Stimulated activated CD8-positive, alpha-beta memory T cell treated with anti-CD3 and anti-CD28 coated beads, Interleukin-2, amount 100 ng/mL, for 48 hours (primary cell): ENCODE measurements around the gene ATP6V1D.
A peak's percentile ranks its signal among the peaks of the same experiment; 100 is the strongest.
"Not testable (repeated sequence)": the region's sequence is repeated elsewhere in the genome, so short reads cannot be mapped to it uniquely, and the experiment has no call there.

ENCODE experiments used
- DNase-seq, 2 donors: peaks; one replicate each; pipeline ENCODE4 v3.0.0-alpha.2; 2020; ENCODE audit warnings: low read depth in 2 of 2

Gene ATP6V1D

DNA sequence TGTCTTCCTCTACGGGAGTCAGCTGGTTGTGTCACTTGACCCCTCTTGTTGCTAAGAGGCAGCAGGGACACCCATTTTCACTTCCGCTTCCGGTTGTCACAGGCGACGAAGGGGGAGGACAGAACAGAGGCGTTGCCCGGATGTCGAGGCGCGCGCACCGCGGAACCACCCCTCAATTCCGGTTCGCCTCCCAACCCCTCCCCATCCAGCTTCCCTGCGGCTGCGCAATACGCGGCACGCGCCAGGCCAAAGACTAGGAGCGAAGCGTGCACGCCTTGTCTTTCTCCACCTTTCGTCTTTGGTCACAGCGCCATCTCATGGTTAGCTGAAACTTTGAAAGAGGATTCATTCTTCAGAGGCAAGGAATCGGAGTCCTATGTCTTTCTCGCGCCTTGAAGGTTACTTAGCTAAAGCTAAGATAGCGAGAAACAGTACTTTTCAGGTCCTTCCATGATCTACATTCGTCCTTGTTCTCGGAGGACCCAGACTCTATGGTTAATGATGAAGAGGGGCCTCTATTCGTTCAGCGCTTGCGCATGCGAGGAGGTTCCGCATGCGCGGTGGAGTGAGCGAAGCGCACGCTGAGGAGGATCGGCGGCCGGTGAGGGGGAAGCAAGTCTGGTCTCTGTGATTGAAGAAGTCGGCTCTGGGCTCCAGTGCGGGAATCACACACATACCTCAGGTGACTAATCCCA, at the start of gene ATP6V1D, which contains the start of gene EIF2S1:
ATP6V1D (minus strand) TSS at position 30 of the 695 bp plus-strand sequence. CDS start 106 bp downstream, outside the sequence.
EIF2S1 (plus strand) TSS at position 554 of the 695 bp plus-strand sequence. CDS start 4,440 bp downstream, outside the sequence.
- DNase-seq, result peak; percentile 98 to 99

- not testable (repeated sequence) for DNase-seq
These were observed 48.7 kb upstream of the ATP6V1D start for GRCh38 chr14:67408122-67408801.

GRCh38 chr14:67405771-67406170, 46.2 kb upstream of the ATP6V1D start:
- DNase-seq, result no peak

GRCh38 chr14:67400434-67400833, 40.8 kb upstream of the ATP6V1D start:
- no peak for DNase-seq

DNA sequence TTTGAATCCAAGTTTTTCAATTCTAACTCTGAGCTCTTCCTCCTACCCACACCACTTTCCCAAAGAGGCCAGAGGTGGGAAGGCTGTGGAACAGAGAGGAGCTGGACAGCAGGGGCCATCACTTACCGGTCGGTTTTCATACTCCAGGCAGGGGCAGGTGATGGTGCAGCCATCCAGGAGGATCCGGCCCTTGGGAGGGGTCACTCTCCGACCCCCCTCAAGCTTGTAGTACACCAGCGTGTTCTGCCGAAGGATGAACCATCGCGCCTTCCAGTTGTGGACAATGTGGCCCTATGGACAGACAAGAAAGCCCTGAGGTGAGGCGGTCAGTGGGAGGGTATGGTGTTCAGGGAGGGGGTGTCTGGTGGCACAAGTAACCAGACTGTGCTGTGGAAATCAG, 37.9 kb upstream of the ATP6V1D start:
- no peak for DNase-seq

GRCh38 chr14:67396381-67396970, 36.9 kb upstream of the ATP6V1D start:
- no peak for DNase-seq

- no peak for DNase-seq
These were observed 36.2 kb upstream of the ATP6V1D start for GRCh38 chr14:67395876-67396189.

GRCh38 chr14:67395086-67395875, 35.7 kb upstream of the ATP6V1D start:
- no peak for DNase-seq

DNA sequence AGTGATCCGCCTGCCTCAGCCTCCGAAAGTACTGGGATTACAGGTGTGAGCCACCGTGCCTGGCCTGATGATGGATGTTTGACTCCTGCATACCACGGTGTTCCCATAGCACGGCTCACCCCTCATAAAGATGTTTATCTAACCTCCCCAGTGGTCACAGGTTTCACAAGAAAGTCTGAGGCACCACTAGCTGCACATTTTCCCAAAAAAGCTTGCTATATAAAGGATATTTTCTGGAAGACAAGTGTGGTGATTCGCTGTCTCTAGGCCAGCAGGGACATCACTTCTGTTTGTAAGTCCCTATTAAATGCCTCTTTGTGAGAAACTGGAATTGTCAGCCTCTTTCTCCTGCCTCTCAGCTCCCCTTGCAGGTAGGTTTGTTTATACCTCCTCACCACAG, 34.1 kb upstream of the ATP6V1D start:
- DNase-seq, result no peak

- DNase-seq, result no peak
These were observed 33.2 kb upstream of the ATP6V1D start for GRCh38 chr14:67392800-67393199.

DNA sequence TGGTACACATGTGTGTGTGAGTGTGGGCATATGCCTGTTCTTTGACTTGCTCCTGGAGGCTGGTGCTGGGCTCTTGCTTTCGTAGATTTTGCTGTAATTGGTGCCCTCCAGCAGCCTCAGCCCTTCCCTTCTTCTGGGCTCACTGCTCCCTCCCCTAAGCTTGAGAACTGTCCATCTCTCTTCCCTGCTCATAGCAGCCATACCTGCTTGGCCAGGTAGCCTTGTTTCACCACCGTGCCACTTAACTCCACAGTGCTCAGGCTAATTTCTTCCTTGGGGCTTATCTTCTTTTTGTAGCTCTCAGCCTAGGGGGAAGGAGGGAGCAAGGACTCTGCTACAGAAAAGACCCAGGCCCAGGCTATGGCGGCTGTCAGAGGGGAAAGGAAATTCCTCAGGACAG, 32.5 kb upstream of the ATP6V1D start:
- DNase-seq, result no peak

DNA sequence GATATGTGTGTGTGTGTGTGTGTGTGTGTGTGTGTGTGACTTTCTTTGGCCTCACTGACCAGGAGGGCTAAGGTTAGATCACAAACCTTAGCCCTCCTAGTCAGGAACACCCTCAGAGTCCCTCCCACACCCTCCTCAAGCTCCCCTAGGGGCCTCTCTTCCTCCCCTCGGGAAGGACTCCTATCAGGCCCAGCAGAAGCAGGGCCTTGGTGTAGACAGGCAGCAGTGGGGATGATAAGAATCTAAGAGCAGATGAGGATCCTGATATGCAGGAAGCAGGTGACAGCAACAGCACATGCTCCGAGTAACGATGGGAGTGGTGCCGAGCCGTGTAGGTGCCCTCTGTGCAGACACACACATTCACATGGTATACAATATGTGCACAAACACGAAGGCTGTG, 31.7 kb upstream of the ATP6V1D start:
- no peak for DNase-seq

DNA sequence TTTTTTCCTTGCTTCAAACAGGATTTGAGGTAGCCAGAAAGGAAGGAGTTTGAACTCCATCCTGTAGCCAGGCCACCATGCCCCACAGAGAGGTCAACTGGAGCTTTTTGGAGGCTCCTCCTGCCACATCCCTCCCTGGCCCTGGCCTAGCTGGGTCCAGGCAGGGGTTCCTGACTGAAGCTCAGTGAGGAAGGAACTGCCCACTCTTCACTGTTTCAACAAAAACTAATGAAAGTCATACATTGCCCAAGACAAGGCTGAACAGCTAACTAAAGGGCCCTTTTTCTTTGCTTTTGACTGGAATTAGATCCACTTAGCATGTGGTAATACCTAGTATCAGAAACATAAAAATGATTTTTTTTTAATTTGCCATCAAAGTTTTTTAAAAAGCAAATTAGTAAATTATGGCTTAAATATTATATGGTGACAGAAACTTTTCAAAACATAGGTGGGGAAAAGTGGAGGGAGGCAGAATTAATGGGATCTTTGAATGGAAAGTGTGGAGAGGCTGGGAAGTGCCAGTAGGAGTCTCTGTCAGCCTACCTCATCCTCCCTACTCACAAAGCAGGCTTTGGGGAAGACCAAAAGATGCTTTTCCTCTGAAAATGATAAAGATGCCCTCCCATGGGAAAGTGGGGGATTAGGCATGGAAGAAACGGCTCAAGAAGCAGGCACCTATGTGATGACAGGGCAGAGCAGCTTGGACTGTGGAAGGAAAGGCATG, 30.4 kb upstream of the ATP6V1D start:
- DNase-seq, result no peak

DNA sequence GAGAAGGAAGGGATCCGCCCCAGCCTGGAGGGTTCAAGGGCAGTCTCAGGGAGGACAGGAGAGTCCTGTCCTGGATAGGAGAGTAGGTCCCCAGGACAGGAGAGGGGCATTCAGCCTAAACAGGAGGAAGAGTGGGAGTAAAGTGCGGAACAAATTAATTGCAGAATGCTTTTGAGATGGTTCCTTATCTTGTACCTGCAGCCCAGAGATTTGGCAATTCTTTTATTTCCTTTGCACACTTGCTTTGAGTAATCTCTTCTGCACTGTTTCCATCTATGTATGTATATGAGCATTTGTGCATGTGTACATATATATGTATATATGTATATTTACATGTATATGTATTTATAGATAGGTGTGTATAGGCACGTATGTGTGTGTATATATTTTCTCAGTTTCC, 29.7 kb upstream of the ATP6V1D start:
- no peak for DNase-seq

GRCh38 chr14:67387195-67387594, 27.6 kb upstream of the ATP6V1D start:
- DNase-seq, result no peak

- DNase-seq, result no peak
These were observed 26.0 kb upstream of the ATP6V1D start for GRCh38 chr14:67385618-67386017.

DNA sequence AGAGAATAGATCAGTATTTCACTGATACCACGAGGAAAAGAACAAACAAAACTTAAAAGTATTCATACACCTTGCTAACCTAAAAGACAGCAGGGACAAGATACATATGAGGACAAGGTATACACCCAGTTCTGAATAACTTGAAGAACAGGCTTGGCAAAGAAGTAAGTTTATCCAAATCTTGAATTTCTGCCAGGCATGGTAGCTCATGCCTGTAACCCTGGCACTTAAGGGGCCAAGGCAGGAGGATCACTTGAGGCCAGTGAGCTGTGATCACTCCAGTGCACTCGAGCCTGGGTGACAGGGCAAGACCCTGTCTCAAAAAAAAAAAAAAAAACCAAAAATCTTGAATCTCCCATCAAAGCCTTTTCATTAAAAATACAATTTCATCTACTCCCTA, 25.5 kb upstream of the ATP6V1D start:
- no peak for DNase-seq

DNA sequence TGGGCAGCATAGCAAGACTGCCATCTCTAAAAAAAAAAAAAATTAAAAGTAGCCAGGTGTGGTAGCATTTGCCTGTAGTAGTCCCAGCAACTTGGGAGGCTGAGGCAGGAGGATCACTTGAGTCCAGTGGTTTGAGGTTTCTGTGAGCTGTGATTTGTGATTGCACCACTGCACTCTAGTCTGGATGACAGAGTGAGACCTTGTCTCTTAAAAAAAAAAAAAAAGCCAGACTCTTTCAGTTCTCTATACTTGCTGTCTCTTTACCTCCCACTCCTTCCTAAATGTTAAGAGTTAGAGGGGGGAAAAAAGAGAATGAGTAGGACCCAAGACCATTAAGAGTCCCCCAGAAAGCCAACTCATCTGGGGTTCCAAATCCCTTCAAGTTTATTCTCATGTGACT, 18.3 kb upstream of the ATP6V1D start:
- DNase-seq, result no peak

DNA sequence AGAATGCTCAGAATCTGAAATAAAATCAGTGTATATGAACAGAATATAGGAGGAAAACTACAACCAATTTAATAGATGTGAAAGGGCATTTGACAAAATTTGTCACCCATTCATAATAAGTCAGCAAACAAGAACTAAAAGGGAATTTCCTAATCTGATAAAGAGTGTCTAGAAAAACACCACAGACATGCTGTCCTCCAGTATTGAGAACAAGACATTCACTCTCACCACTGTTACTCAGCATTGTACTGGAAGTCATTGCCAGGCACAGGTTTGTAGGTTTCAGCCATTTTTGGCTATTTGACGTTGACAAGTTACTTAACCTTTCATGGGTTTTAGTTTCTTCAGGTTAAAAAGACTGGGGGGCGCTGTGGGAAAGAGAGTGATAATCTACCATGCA, 13.7 kb upstream of the ATP6V1D start:
- DNase-seq, result no peak

DNA sequence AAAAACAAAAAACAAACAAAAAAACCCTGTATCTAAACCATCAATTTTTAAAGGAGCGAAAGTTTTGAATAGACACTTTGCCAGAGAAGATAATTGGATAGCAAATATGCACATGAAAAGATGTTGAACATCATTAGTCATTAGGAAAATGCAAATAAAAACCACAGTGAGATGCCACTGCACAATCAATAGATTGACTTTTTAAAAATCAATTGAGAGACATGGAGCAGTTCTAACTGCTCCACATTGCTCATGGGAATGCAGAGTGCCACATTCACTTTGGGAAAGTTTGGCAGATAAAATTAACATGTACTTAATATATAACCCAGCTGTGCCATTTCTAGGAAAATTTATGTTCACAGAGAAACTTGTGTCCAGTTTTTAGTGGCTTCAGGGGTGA, 13.2 kb upstream of the ATP6V1D start:
- no peak for DNase-seq

DNA sequence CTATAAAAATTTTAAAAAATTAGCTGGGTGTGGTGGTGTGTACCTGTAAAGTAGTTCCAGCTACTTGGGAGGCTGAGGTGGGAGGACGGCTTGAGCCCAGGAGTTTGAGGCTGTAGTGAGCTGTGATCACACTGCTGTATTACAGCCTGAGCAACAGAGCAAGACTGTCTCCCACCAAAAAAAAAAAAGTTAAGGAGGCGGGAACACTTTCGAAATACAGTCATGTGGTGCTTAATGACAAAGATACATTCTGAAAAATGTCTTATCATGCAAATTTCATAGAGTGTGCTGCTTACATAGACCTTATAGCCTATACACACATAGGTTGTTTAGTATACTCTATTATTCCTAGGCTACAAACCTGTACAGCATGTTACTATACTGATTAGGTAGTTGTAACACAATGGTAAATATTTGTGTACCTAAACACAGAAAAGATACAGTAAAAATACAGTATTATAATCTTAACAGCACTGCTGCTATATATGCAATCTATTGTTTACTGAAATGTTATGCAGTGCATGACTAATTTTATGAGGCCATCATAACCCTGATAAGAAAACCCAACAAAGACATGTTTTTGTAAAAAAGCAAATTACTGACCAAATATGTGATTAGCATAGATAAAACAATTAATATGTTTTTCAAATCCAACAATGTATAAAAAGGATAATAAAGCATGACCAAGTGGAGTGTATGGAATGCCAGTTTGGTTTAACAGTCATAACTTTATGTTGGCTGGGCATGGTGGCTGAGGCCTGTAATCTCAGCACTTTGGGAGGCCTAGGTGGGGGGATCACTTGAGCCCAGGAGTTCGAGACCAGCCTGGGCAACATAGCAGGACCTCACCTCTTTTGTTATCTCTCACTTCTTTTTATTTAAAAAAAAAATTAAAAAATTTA, 11.9 kb upstream of the ATP6V1D start:
- DNase-seq, result no peak
